Glutamatergic neuron (in vitro differentiated cells): Measurements from ENCODE around the gene PLEKHN1. TPM values are rescaled to one million over a fixed set of nuclear protein-coding genes. Genes with fewer than 3 reads are reported as not detected.
A peak's percentile ranks its signal among the peaks of the same experiment; 100 is the strongest.

Experiments used
- DNase-seq: peaks from one replicate; pipeline ENCODE4 v3.0.0; 2022
- H3K27ac Mint-ChIP-seq: one replicate; pipeline ENCODE4 v1.8.0; 2020; ENCODE audit warnings: mild to moderate bottlenecking, mixed read lengths, inconsistent platforms; ENCODE audit not compliant: unreplicated experiment
- H3K27me3 Mint-ChIP-seq: one replicate; pipeline ENCODE4 v1.8.0; 2020; ENCODE audit warnings: mild to moderate bottlenecking, moderate library complexity, mixed read lengths, inconsistent platforms; ENCODE audit not compliant: unreplicated experiment
- H3K36me3 Mint-ChIP-seq: one replicate; pipeline ENCODE4 v1.8.0; 2020; ENCODE audit warnings: mild to moderate bottlenecking, mixed read lengths, inconsistent platforms; ENCODE audit not compliant: unreplicated experiment
- H3K4me1 Mint-ChIP-seq: one replicate; pipeline ENCODE4 v1.8.0; 2020; ENCODE audit warnings: mild to moderate bottlenecking, low read depth, mixed read lengths, inconsistent platforms; ENCODE audit not compliant: unreplicated experiment
- H3K4me3 Mint-ChIP-seq: one replicate; pipeline ENCODE4 v1.8.0; 2020; ENCODE audit warnings: mild to moderate bottlenecking, mixed read lengths, inconsistent platforms; ENCODE audit not compliant: unreplicated experiment
- H3K9me3 Mint-ChIP-seq: one replicate; pipeline ENCODE4 v1.8.0; 2020; ENCODE audit warnings: mild to moderate bottlenecking, moderate library complexity, mixed read lengths, inconsistent platforms; ENCODE audit not compliant: unreplicated experiment
- total RNA-seq: library from RNA; stranded (reverse); fragmentation: NEBNext Ultra II Directional; extraction: Animal tissue kit (Norgen Biotek cat#: 25700); gene quantifications from one replicate; pipeline ENCODE4 v1.2.1, GENCODE V29; 2021; ENCODE audit not compliant: unreplicated experiment
- TF ChIP-seq, protein P1 (sequence below): fragments of 200-600 bp; sonication (generic); IDR thresholded peaks from one replicate; pipeline ENCODE4 v1.5.0; 2021; ENCODE audit not compliant: partially characterized antibody, unreplicated experiment

Gene PLEKHN1
- total RNA-seq, 1 donor from 2014 or later = 0.29 TPM

DNA sequence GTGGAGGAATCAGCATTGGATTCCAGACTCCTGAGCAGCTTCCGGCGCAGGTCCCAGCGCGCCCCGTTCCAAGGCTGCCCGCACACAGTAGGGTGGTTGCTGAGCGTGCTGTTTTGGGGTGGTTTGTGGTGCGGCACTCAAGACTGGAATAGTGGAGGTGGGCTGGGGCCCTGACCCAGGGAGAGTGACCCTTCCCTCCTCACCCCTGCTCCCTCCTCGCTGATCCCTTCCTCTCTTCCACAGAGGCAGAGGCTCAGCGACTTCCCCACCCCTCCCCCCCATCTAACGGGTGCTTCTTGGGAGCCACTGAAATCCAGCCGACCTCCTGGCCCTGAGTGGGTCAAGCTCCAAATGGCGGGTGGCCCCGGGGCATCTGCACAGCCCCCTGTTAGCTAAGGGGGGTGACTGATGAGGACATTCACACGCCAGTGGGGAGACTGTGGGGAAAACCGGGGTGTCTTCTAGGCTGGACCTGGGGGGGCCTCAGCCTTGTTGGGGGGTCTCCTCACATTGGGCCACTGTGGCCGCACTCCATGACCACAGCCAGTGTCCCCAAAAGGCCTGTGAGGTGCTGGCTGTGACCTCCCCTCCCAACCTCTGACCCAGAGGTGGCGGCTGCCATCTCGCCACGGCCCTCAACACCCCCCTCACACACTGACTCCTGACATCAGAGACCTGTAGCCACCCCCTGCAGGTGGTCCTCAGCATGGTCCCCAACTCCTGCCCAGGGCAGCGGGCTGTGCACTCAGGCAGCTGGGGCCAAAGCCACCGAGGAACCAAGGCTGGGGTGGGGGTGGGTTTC, 37.5 kb downstream of the PLEKHN1 start:
- Mint-ChIP-seq H3K27ac (no peak overlapping the region), H3K9me3 (peaks cover 6% of the 10 kb centered on the region)

GRCh38 chr1:1004420-1004779, 38.1 kb downstream of the PLEKHN1 start:
- Mint-ChIP-seq H3K4me1 (peaks cover 18% of the 10 kb centered on the region), H3K27me3 (peaks cover 15% of the 10 kb centered on the region), H3K27ac (peak overlapping the region; percentile 82), H3K4me3 (peak overlapping the region; percentile 83), H3K36me3 (no peaks in the 10 kb centered on the region), H3K9me3 (peaks cover 8% of the 10 kb centered on the region)
- no peak for DNase-seq
- TF ChIP-seq, protein P1, sequence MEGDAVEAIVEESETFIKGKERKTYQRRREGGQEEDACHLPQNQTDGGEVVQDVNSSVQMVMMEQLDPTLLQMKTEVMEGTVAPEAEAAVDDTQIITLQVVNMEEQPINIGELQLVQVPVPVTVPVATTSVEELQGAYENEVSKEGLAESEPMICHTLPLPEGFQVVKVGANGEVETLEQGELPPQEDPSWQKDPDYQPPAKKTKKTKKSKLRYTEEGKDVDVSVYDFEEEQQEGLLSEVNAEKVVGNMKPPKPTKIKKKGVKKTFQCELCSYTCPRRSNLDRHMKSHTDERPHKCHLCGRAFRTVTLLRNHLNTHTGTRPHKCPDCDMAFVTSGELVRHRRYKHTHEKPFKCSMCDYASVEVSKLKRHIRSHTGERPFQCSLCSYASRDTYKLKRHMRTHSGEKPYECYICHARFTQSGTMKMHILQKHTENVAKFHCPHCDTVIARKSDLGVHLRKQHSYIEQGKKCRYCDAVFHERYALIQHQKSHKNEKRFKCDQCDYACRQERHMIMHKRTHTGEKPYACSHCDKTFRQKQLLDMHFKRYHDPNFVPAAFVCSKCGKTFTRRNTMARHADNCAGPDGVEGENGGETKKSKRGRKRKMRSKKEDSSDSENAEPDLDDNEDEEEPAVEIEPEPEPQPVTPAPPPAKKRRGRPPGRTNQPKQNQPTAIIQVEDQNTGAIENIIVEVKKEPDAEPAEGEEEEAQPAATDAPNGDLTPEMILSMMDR = no peak

More for the DNA sequence above, 37.5 kb downstream of the PLEKHN1 start:
- Mint-ChIP-seq H3K4me1 (peaks cover 18% of the 10 kb centered on the region), H3K36me3 (no peaks in the 10 kb centered on the region), H3K27me3 (peaks cover 15% of the 10 kb centered on the region), H3K4me3 (peak overlapping the region; percentile 83)
- DNase-seq = no peak
- TF ChIP-seq, protein P1 = no peak

DNA sequence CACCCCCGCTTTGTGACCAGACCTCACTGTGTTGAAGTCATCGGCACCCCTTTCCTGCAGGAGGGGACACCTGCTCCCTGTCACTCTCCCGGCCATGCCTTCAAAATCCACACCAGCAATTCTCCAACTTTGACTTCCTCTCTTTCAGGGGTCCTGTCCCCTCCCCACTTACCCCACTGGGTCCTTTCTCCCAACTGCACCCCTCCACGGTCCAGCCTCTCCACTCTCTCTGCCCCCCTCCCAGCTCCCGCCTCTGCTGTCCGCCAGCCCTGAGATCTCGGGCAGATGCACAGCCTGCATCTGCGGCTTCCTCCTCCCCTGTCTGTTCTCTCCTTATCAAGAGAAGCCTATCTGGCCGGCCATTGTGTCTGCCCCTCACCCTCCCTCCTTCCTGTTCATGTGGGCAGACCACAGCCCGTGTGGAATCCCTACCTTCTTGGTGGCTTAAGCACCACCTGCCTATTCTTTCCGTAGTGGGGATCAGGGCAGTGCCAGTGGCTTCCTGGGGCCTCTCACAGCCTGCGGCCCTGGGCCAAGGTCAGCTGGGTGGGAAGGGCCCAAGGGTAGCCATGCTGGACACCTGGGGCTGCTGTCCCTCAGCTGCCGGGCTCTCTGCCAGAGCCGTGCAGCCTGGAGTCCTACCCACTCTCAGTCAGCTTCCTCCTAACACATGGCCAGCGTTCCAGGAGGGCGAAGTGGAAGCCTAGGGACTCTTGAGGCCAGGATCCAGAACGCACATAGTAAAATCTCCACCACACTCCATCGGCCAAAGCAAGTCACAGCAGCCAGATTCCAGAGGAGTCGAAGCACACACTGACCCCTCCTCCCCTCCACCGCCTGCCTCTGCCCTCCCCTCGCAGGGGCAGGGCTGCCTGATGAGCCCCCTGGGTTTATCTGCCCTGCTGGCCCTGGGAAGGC, 38.8 kb downstream of the PLEKHN1 start:
- Mint-ChIP-seq H3K4me1 (peaks cover 18% of the 10 kb centered on the region), H3K36me3 (no peaks in the 10 kb centered on the region), H3K4me3 (peak overlapping the region; percentile 83), H3K27ac (peak overlapping the region; percentile 82), H3K9me3 (peaks cover 8% of the 10 kb centered on the region), H3K27me3 (peaks cover 15% of the 10 kb centered on the region)
- peak; percentile 65 for DNase-seq
- TF ChIP-seq, protein P1 = no peak

DNA sequence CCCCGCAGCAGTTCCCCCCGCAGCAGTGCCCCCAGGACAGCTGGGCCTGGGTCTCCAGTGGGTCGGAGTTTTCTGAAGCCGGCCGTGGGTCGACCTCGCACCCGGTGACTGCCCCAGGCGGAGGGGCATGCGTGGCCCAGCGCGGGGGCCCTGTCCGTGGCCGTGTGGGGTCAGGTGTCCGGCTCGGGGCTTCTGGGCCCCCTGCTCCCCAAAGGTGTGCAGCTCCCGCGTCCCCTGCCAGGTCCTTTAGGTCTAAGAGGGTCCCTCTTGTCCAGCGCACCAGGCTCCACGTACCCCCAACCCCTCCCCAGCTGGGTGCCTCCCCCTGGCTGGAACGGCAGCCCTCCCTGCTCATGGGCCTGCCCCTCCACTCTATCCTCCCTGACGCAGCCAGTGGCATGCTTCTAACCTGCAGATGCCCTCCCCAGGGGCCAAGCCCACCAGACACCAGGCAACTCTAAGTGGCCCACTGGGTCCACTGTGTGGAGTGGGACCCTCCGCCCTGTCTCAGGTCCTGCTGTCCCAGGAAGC, 39.6 kb downstream of the PLEKHN1 start:
- peaks cover 18% of the 10 kb centered on the region for H3K4me1 Mint-ChIP-seq
- H3K4me3 Mint-ChIP-seq = peak overlapping the region; percentile 58
- peaks cover 6% of the 10 kb centered on the region for H3K9me3 Mint-ChIP-seq
- no peaks in the 10 kb centered on the region for H3K36me3 Mint-ChIP-seq
- no peak overlapping the region for H3K27ac Mint-ChIP-seq
- H3K27me3 Mint-ChIP-seq = peaks cover 13% of the 10 kb centered on the region
- TF ChIP-seq, protein P1 = no peak
- no peak for DNase-seq
